BE2C (cell line): ENCODE results near the gene C6orf62.
"Not testable (repeated sequence)": the region's sequence is repeated elsewhere in the genome, so short reads cannot be mapped to it uniquely, and the experiment has no call there.

ENCODE experiments used
- DNase-seq: peaks from one replicate; pipeline ENCODE4 v3.0.0-alpha.2; 2020
- H3K27me3 ChIP-seq: fragments of 250-450 bp; sonication (Bioruptor Pico); 2 replicates; pipeline ENCODE4 v1.5.1; 2020; ENCODE audit warnings: mild to moderate bottlenecking
- H3K36me3 ChIP-seq: fragments of 250-450 bp; sonication (Bioruptor Pico); 2 replicates; pipeline ENCODE4 v1.5.1; 2020; ENCODE audit warnings: mild to moderate bottlenecking
- H3K4me1 ChIP-seq: fragments of 250-450 bp; sonication (Bioruptor Pico); 2 replicates; pipeline ENCODE4 v1.5.1; 2020
- H3K4me3 ChIP-seq: 2 replicates; pipeline ENCODE4 v1.5.1; 2011; ENCODE audit warnings: low read depth, low read length
- H3K9me3 ChIP-seq: fragments of 250-450 bp; sonication (Bioruptor Pico); 2 replicates; pipeline ENCODE4 v1.5.1; 2020
- TF ChIP-seq, protein P1 (sequence below): IDR thresholded peaks from 2 replicates; pipeline ENCODE4 v1.5.1; 2012; ENCODE audit warnings: mild to moderate bottlenecking, low read depth, low read length

The C6orf62 gene

DNA sequence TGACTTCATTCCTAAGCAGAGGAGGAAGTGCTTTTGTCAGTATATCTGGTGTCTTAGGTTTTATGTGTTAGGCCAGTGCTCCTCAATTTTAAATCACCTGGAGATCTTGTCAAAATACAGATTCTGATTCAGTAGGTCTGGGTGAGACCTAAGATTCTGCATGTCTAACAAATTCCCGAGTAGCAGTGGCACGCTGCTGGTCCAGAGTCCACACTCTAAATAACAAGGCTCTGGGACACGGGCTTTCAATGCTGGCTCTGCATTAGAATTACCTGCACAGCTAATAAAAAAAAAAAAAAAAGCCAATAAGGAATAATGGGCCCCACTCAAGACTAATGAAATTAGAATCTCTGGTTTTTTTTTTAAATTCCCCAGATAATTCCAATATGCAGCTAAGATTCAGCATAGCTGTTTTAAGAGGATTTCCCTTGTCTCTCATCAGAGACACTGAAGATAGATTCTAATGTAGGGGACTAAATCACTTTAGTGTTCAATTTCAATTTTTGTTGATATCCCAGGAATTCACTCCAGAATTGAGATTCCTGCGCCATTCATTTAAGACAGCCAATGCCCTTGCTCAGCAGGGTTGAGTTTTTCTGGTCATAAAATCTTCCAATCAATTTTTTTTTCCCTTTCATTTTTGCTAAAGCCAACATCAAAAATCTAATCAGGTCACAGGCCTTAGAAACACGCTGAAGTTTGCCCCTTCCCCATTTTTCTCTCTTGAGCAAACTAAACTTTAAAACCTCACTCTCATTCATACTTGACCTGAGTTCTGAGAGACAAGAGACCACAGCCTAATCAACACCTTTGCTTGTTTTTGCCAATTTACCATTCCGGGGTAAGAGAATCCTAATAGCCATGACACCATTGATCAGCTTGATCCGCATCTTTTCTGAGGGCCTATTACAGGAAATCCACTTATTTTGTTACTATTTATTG lies 54.6 kb downstream of the C6orf62 start:
- H3K4me1 ChIP-seq, result no peaks in the 10 kb centered on the region
- H3K9me3 ChIP-seq, result no peaks in the 10 kb centered on the region; the same call in 1 of the 2 replicates
- no peaks in the 10 kb centered on the region for H3K27me3 ChIP-seq
- DNase-seq, result no peak
- peaks cover 8% of the 10 kb centered on the region for H3K36me3 ChIP-seq
- H3K4me3 ChIP-seq, result no peak overlapping the region
- TF ChIP-seq, protein P1, sequence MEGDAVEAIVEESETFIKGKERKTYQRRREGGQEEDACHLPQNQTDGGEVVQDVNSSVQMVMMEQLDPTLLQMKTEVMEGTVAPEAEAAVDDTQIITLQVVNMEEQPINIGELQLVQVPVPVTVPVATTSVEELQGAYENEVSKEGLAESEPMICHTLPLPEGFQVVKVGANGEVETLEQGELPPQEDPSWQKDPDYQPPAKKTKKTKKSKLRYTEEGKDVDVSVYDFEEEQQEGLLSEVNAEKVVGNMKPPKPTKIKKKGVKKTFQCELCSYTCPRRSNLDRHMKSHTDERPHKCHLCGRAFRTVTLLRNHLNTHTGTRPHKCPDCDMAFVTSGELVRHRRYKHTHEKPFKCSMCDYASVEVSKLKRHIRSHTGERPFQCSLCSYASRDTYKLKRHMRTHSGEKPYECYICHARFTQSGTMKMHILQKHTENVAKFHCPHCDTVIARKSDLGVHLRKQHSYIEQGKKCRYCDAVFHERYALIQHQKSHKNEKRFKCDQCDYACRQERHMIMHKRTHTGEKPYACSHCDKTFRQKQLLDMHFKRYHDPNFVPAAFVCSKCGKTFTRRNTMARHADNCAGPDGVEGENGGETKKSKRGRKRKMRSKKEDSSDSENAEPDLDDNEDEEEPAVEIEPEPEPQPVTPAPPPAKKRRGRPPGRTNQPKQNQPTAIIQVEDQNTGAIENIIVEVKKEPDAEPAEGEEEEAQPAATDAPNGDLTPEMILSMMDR, result no peak

DNA sequence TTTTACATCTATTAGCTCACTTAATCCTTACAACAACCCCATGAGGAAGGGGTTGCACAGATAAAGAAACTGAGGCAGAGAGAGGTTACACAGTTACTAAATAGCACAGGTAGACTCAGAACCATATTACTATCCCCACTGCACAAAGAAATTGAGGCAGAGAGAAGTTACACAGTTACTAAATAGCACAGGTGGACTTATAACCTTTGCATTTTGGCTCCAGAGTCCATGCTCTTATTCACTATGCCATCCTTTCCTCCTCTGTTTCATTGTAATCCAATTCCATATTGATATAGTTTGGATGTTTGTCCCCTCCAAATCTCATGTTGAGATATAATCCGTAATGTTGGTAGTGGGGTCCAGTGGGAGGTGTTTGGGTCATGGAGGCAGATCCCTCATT lies 55.8 kb downstream of the C6orf62 start:
- TF ChIP-seq, protein P1, result no peak
- peaks cover 8% of the 10 kb centered on the region for H3K36me3 ChIP-seq
- no peaks in the 10 kb centered on the region; the same call in 1 of the 2 replicates for H3K9me3 ChIP-seq
- H3K4me3 ChIP-seq, result no peak overlapping the region
- H3K4me1 ChIP-seq, result no peaks in the 10 kb centered on the region
- no peak for DNase-seq
- no peaks in the 10 kb centered on the region for H3K27me3 ChIP-seq

DNA sequence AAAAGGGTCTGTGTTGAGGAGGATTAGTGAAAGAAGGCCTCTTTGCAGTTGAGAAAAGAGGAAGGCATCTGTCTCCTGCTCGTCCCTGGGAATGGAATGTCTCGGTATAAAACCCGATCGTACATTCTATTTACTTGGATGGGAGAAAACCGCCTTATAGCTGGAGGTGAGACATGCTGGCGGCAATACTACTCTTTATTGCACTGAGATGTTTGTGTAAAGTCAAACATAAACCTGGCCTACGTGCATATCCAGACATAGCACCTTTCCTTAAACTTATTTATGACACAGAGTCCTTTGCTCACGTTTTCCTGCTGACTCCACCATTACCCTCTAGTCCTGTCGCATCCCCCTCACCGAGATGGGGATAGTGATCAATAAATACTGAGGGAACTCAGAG lies 56.7 kb downstream of the C6orf62 start:
- TF ChIP-seq, protein P1, result no peak
- H3K4me1 ChIP-seq, result no peaks in the 10 kb centered on the region

DNA sequence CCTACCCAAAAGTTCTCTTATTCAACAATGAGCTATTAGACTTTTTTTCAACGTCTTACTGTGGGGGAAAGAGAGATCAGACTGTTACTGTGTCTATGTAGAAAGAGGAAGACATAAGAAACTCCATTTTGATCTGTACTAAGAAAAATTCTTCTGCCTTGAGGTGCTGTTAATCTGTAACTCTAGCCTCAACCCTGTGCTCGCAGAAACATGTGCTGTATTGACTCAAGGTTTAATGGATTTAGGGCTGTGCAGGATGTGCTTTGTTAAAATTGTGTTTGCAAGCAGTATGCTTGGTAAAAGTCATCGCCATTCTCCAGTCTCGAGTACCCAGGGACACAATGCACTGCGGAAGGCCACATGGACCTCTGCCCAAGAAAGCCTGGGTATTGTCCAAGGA lies 57.2 kb downstream of the C6orf62 start:
- H3K27me3 ChIP-seq, H3K9me3 ChIP-seq, H3K4me3 ChIP-seq, H3K4me1 ChIP-seq, DNase-seq: not testable (repeated sequence)
- H3K36me3 ChIP-seq, result peaks cover 12% of the 10 kb centered on the region

More for the DNA sequence above, 56.7 kb downstream of the C6orf62 start:
- no peak for DNase-seq
- H3K4me3 ChIP-seq, result no peak overlapping the region
- no peaks in the 10 kb centered on the region for H3K27me3 ChIP-seq
- H3K36me3 ChIP-seq, result peaks cover 12% of the 10 kb centered on the region
- no peaks in the 10 kb centered on the region for H3K9me3 ChIP-seq

DNA sequence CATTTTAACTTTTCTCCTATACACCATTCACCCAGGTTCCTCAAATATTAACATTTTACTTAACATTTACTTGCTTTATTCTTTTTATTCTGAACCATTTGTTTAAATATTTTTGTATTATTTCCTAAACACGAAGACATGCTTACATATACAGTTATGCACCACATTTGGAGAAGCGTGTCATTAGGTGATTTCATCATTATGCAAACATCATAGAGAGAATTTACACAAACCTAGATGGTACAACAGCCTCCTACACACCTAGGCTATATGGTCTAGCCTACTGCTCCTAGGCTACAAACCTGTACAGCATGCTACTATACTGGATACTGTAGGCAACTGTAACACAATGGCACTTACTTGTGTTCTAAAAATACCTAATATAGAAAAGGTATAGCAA lies 58.8 kb downstream of the C6orf62 start:
- Histone ChIP-seq H3K4me3 (no peak overlapping the region), H3K4me1 (no peaks in the 10 kb centered on the region), H3K36me3 (peaks cover 16% of the 10 kb centered on the region), H3K27me3 (no peaks in the 10 kb centered on the region), H3K9me3 (no peaks in the 10 kb centered on the region)
- DNase-seq, result no peak
- TF ChIP-seq, protein P1, result no peak

DNA sequence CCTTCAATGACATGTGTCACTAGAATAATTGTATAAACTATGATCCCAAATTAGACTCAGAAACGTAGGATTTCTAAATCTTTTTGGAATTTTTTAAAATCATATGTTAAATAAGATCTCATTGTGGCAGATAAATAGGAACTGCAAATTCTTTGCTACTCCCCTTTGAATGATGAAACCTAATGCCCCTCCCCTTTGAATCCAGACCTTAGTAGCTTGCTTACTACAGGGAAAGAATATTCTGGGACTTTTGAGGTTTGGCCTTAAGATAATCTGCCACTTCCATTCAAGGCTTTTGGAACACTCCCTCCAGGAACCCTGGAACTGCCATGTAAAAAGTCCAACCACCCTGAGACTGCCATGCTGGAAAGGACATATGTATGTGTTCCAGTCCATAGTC lies 59.4 kb downstream of the C6orf62 start:
- Histone ChIP-seq H3K4me3 (no peak overlapping the region), H3K9me3 (no peaks in the 10 kb centered on the region), H3K36me3 (peaks cover 18% of the 10 kb centered on the region), H3K27me3 (no peaks in the 10 kb centered on the region), H3K4me1 (no peaks in the 10 kb centered on the region)
- DNase-seq, result no peak
- TF ChIP-seq, protein P1, result no peak
